Esophagus squamous epithelium (tissue), 5 donors: ENCODE measurements around the gene MAG. TPM values are rescaled to one million over a fixed set of nuclear protein-coding genes. Genes with fewer than 3 reads are reported as not detected.

ENCODE experiments used
- DNase-seq: peaks from one replicate; lab custom pipeline; 2025; lab: John Stamatoyannopoulos, UW
- H3K27ac ChIP-seq, 4 donors: fragments of 200-600 bp; sonication (generic); one replicate each; pipeline ENCODE4 v1.5.1; 2016 to 2019; ENCODE audit warnings: mild to moderate bottlenecking in 1 of 4
- H3K27me3 ChIP-seq, 4 donors: fragments of 200-600 bp; sonication (generic); 1 replicate in 3 of 4; 2 replicates in 1 of 4; pipeline versions ENCODE4 v1.5.1 to v1.6.0; 2017 to 2021; ENCODE audit warnings: antibody characterized with exemption in 1 of 4
- H3K36me3 ChIP-seq, 3 donors: fragments of 200-600 bp; sonication (generic); one replicate each; pipeline ENCODE4 v1.5.1; 2016 to 2019
- H3K4me1 ChIP-seq, 3 donors: fragments of 200-600 bp; sonication (generic); one replicate each; pipeline ENCODE4 v1.5.1; 2017 to 2019
- H3K4me3 ChIP-seq, 4 donors: fragments of 200-600 bp; sonication (generic); 1 replicate in 3 of 4; 2 replicates in 1 of 4; pipeline ENCODE4 v1.5.1; 2016 to 2019; ENCODE audit warnings: mild to moderate bottlenecking in 2 of 4, moderate library complexity in 1 of 4
- H3K9me3 ChIP-seq, 3 donors: fragments of 200-600 bp; sonication (generic); one replicate each; pipeline ENCODE4 v1.5.1; 2016 to 2019
- CTCF ChIP-seq, 6 experiments: fragments of 450-650 bp in 4 of 6; fragments of 200-600 bp in 2 of 6; sonication (generic) in 2 of 6; IDR thresholded peaks; one replicate each; pipeline ENCODE4 v1.5.1; 2016 to 2019; ENCODE audit warnings: antibody characterized with exemption in 6 of 6, mild to moderate bottlenecking in 4 of 6, moderate library complexity in 4 of 6
- POLR2A ChIP-seq, 4 donors: fragments of 450-650 bp; IDR thresholded peaks; one replicate each; pipeline ENCODE4 v1.6.1; 2017; ENCODE audit warnings: antibody characterized with exemption in 4 of 4, mild to moderate bottlenecking in 4 of 4, moderate library complexity in 3 of 4
- WGBS, 2 donors: methylation state at CpG; one replicate each; pipeline ENCODE4 v1.1.5; 2018; 5-methylcytosine and 5-hydroxymethylcytosine counted together
- intact Hi-C: fragments of 100-400 bp; cut with DNase I; formaldehyde crosslinking; loops from one replicate; pipeline ENCODE4 v1.15.0; 2022
- total RNA-seq, 4 donors: library from RNA; depleted of rRNA; stranded (reverse); fragments of >200 nt; gene quantifications; one replicate each; pipeline ENCODE4 v1.1.0, GENCODE V29; 2016
- donor health status: DM: yes; HTN: yes; CAD: no.

Gene MAG
- total RNA-seq, 4 donors from 2014 or later, result 2.3 TPM; not detected in 3

- WGBS, 2 donors, result 71 to 80% methylated on average over 4 of the region's 55 CpGs
- Histone ChIP-seq H3K9me3 (no peaks in the 10 kb centered on the region), H3K27ac (no peak overlapping the region), H3K4me1 (no peaks in the 10 kb centered on the region), H3K27me3 (peaks cover 0 to 59% (median 0%) of the 10 kb centered on the region in 4 donors), H3K4me3 (no peak overlapping the region), H3K36me3 (no peaks in the 10 kb centered on the region)
- TF ChIP-seq POLR2A (IDR thresholded peaks at IDR 0.05), result no peak
- no peak for TF ChIP-seq CTCF (IDR thresholded peaks at IDR 0.05)
- intact Hi-C loops, result no loop called here
- DNase-seq, result no peak
Measured at GRCh38 chr19:35299523-35300338, 7.8 kb downstream of the MAG start.

- DNase-seq, result no peak
- intact Hi-C loops, result no loop called here
- Histone ChIP-seq H3K9me3 (no peaks in the 10 kb centered on the region), H3K27ac (no peak overlapping the region), H3K4me3 (no peak overlapping the region), H3K27me3 (peaks cover 0 to 59% (median 0%) of the 10 kb centered on the region in 4 donors), H3K36me3 (no peaks in the 10 kb centered on the region), H3K4me1 (no peaks in the 10 kb centered on the region)
- WGBS, 2 donors, result 83 to 93% methylated on average over 3 to 6 of the region's 10 CpGs
- TF ChIP-seq CTCF (IDR thresholded peaks at IDR 0.05), result no peak
- no peak for TF ChIP-seq POLR2A (IDR thresholded peaks at IDR 0.05)
Measured at GRCh38 chr19:35300339-35300649, 8.3 kb downstream of the MAG start.

GRCh38 chr19:35301961-35302360 lies 10.0 kb downstream of the MAG start:
- H3K9me3 ChIP-seq, result no peaks in the 10 kb centered on the region
- H3K27me3 ChIP-seq, result peaks cover 0 to 48% (median 0%) of the 10 kb centered on the region in 4 donors
- no peak for DNase-seq
- H3K27ac ChIP-seq, result no peak overlapping the region
- no peaks in the 10 kb centered on the region for H3K36me3 ChIP-seq
- WGBS, 2 donors, result 79 to 85% methylated on average over 2 of the region's 2 CpGs
- TF ChIP-seq POLR2A (IDR thresholded peaks at IDR 0.05) (no peak), CTCF (IDR thresholded peaks at IDR 0.05) (no peak)
- no peaks in the 10 kb centered on the region for H3K4me1 ChIP-seq
- intact Hi-C loops, result no loop called here
- H3K4me3 ChIP-seq, result no peak overlapping the region

- intact Hi-C loops, result no loop called here
- WGBS, 2 donors, result 77 to 83% methylated on average over 12 to 13 of the region's 16 CpGs
- no peak for DNase-seq
- Histone ChIP-seq H3K27ac (no peak overlapping the region), H3K4me1 (no peaks in the 10 kb centered on the region), H3K9me3 (no peaks in the 10 kb centered on the region), H3K4me3 (no peak overlapping the region), H3K36me3 (no peaks in the 10 kb centered on the region), H3K27me3 (peaks cover 0 to 48% (median 0%) of the 10 kb centered on the region in 4 donors)
- TF ChIP-seq POLR2A (IDR thresholded peaks at IDR 0.05), result no peak
- TF ChIP-seq CTCF (IDR thresholded peaks at IDR 0.05), result no peak
Measured at GRCh38 chr19:35302446-35302845, 10.5 kb downstream of the MAG start.

GRCh38 chr19:35303357-35303915 lies 11.5 kb downstream of the MAG start:
- Histone ChIP-seq H3K36me3 (no peaks in the 10 kb centered on the region), H3K4me1 (no peaks in the 10 kb centered on the region), H3K27ac (no peak overlapping the region), H3K4me3 (no peak overlapping the region), H3K27me3 (peaks cover 0 to 55% (median 0%) of the 10 kb centered on the region in 4 donors), H3K9me3 (no peaks in the 10 kb centered on the region)
- WGBS, 2 donors, result 79% methylated on average over 6 of the region's 6 CpGs
- no peak for TF ChIP-seq POLR2A (IDR thresholded peaks at IDR 0.05)
- no peak for DNase-seq
- intact Hi-C loops, result no loop called here
